ENCODE measurements around the gene CHPT1.

Gene CHPT1

GRCh38 chr12:101767537-101767936 is 70.1 kb downstream of the CHPT1 start:
- no peak for DNase-seq

- DNase-seq = no peak
These were observed 71.3 kb downstream of the CHPT1 start for GRCh38 chr12:101768781-101769180.

GRCh38 chr12:101769865-101770264 is 72.4 kb downstream of the CHPT1 start:
- DNase-seq = no peak

GRCh38 chr12:101772012-101772775 is 74.8 kb downstream of the CHPT1 start:
- DNase-seq = no peak

GRCh38 chr12:101773650-101774162 is 76.3 kb downstream of the CHPT1 start:
- DNase-seq = peak; percentile 71

GRCh38 chr12:101775816-101776215 is 78.4 kb downstream of the CHPT1 start:
- no peak for DNase-seq

- no peak for DNase-seq
These were observed 80.0 kb downstream of the CHPT1 start for GRCh38 chr12:101777485-101777884.

GRCh38 chr12:101777978-101778377 is 80.5 kb downstream of the CHPT1 start:
- no peak for DNase-seq

Data from activated CD4-positive, alpha-beta T cell treated with anti-CD3 and anti-CD28 coated beads for 48 hours (primary cell).